ENCODE data around the gene DAD1. TPM values are rescaled to one million over a fixed set of nuclear protein-coding genes. Genes with fewer than 3 reads are reported as not detected.

Gene DAD1
- polyA plus RNA-seq, 4 donors, result 147 to 313 (median 225) TPM

Other genes with a start within 250 kb of the DAD1 start
- gene ABHD4, start 9.1 kb upstream of the DAD1 start, polyA plus RNA-seq, result 10 to 100 TPM; 11.5 to 38.7 (median 26.6) TPM
- not detected for gene OR6J1, start 55.1 kb upstream of the DAD1 start, polyA plus RNA-seq
- 100 to 1,000 TPM; 101 to 128 (median 117) TPM for gene OXA1L, start 177.5 kb upstream of the DAD1 start, polyA plus RNA-seq
- 100 to 1,000 TPM in 3 of 4 donors, 10 to 100 TPM in 1; 52.9 to 697 (median 287) TPM for gene SLC7A7, start 226.2 kb upstream of the DAD1 start, polyA plus RNA-seq
- 100 to 1,000 TPM; 106 to 164 (median 132) TPM for gene MRPL52, start 240.7 kb upstream of the DAD1 start, polyA plus RNA-seq
- gene MMP14, start 247.4 kb upstream of the DAD1 start, polyA plus RNA-seq, result 100 to 1,000 TPM in 1 of 4 donors, 10 to 100 TPM in 2, 1 to 10 TPM in 1; 6.9 to 105 (median 58.2) TPM